ENCODE results near the gene SCARB1. TPM values are rescaled to one million over a fixed set of nuclear protein-coding genes. Genes with fewer than 3 reads are reported as not detected.
"Not testable (repeated sequence)": the region's sequence is repeated elsewhere in the genome, so short reads cannot be mapped to it uniquely, and the experiment has no call there.

The SCARB1 gene
- total and polyA plus RNA-seq, 5 donors = 15.7 to 22.9 (median 18.5) TPM

DNA sequence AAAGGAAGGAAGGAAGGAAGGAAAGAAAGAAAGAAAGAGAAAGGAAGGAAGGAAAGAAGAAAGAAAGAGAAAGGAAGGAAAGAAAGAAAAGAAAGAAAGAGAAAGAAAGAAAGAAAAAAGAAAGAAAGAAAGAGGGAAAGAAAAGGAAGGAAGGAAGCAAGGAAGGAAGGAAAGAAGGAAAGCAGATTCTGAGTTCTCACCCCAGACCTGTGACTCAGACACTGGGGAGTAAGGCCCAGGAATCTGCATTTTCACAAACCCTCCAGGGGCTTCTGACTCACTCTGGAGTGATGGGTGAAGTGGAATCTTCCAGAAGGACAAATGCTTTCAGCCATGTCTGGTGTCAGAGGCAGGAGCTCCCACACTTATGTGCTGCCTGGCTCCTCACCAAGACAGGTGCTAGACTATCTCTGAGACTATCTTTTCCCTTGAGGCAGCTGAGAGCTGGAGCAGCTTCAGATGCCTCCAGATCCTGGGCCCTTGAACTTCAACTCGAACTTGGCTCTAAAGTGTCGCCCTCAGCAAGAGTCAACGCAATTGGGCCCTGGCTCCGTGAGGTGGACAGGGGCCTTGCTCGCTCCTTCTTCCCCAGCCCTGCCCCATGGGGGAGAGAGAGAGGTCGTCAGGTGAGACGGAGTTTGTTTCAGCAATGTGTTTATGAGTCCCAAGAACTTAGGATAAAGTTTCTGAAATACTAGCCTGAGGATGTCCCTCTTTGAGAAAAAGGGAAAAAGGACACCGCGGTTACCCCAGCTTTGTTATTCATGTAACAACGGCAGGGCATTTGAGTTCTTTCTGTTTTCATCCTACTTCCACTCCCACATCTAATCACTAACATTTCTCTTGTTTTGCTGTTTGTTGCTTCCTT, 19.8 kb upstream of the SCARB1 start:
- Histone ChIP-seq H3K27me3 (ENCODE audit: control insufficient read depth, insufficient read depth) (no peaks in the 10 kb centered on the region), H3K4me3 (ENCODE audit: low read length) (no peak overlapping the region), H3K4me1 (ENCODE audit: control insufficient read depth, insufficient read depth, low read length) (no peaks in the 10 kb centered on the region), H3K27ac (ENCODE audit: low read length) (no peak overlapping the region), H3K9me3 (ENCODE audit: control insufficient read depth, low read length) (no peaks in the 10 kb centered on the region)
- 84% methylated on average over 10 of the region's 10 CpGs for WGBS
- DNase-seq = peak in 1 of 3 donors; percentile 11
- ATAC-seq = no peak
- intact Hi-C loops (cut with DNase I) = no loop called here

DNA sequence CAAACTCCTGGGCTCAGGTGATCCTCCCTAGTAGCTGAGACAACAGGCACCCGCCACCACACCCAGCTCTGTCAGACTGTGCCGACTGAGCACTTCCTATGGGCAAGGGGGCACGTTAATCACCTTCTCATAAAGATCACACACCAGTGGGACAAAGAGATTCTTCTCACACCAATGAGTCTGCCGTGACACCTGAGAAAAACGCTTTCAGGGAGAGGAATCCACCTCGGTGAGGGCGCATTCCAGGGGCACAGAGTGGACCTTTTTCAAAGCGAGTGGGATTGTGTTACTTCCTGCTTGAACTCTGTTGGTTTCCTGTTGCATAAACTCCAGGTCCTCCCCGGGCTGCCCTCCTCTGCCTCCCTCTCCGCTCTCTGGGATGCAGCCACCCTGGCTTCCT, 17.5 kb upstream of the SCARB1 start:
- WGBS = 57% methylated on average over 10 of the region's 10 CpGs
- Histone ChIP-seq H3K9me3 (ENCODE audit: control insufficient read depth, low read length) (no peaks in the 10 kb centered on the region), H3K27me3 (ENCODE audit: control insufficient read depth, insufficient read depth) (no peaks in the 10 kb centered on the region)

DNA sequence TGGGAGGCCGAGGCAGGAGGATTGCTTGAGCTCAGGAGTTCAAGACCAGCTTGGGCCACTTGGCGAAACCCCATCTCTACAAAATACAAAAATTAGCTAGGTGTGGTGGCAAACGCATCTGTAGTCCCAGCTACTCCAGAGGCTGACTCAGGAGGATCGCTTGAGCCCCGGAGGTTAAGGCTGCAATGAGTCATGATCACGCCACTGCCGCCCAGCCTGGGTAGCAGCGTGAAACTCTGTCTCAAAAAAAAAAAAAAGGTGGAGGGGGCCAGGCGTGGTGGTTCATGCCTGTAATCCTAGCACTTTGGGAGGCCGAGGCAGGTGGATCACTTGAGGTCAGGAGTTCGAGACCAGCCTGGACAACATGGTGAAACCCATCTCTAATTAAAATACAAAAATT, 16.7 kb upstream of the SCARB1 start:
- H3K9me3 ChIP-seq (ENCODE audit: control insufficient read depth, low read length); ATAC-seq; intact Hi-C loops (cut with DNase I); H3K27ac ChIP-seq (ENCODE audit: low read length); H3K4me1 ChIP-seq (ENCODE audit: control insufficient read depth, insufficient read depth, low read length); H3K27me3 ChIP-seq (ENCODE audit: control insufficient read depth, insufficient read depth); H3K4me3 ChIP-seq (ENCODE audit: low read length): not testable (repeated sequence)
- DNase-seq = peak in 1 of 3 donors; percentile 24
- WGBS = 91% methylated on average over 11 of the region's 11 CpGs

More for the DNA sequence above, 17.5 kb upstream of the SCARB1 start:
- H3K4me3 ChIP-seq (ENCODE audit: low read length) = no peak overlapping the region
- H3K4me1 ChIP-seq (ENCODE audit: control insufficient read depth, insufficient read depth, low read length) = no peaks in the 10 kb centered on the region
- intact Hi-C loops (cut with DNase I) = no loop called here
- DNase-seq (peak in 1 of 3 donors; percentile 45), ATAC-seq (peak in 1 of 2 donors; percentile 53)
- H3K27ac ChIP-seq (ENCODE audit: low read length) = no peak overlapping the region

DNA sequence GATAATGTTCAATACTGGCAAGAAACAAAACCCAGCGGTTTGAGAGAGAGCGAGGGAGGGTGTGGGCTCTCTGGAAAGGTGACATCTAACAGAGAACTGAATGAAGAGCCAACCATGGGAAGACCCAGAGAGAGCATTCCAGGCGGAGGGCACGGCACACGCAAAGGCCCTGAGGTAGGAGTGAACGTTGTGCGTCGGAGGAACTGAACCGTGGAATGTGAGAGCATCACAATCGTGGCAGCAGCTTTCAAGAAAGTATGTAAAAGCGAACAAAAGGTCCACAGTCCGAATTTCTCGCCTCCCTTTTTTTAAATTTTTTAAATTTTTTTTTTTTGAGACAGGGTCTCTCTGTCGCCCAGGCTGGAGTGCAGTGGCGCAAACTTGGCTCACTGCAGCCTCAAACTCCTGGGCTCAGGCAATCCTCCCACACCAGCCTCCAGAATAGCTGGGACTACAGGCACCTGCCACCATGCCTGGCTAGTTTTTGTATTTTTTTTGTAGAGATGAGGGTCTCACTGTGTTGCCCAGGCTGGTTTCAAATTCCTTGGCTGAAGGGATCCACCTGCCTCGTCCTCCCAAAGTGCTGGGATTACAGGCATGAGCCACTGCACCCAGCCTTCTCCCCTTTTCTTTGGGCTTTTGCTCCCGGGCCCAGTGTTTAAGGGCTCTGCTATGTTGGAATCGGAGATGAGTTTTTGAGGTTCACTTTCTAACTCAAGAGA, 15.3 kb upstream of the SCARB1 start:
- Histone ChIP-seq H3K4me3 (ENCODE audit: low read length) (no peak overlapping the region), H3K27me3 (ENCODE audit: control insufficient read depth, insufficient read depth) (no peaks in the 10 kb centered on the region), H3K27ac (ENCODE audit: low read length) (no peak overlapping the region), H3K4me1 (ENCODE audit: control insufficient read depth, insufficient read depth, low read length) (no peaks in the 10 kb centered on the region), H3K9me3 (ENCODE audit: control insufficient read depth, low read length) (no peaks in the 10 kb centered on the region)
- WGBS = 92% methylated on average over 18 of the region's 18 CpGs
- ATAC-seq = no peak
- DNase-seq = peak in 1 of 3 donors; percentile 13
- intact Hi-C loops (cut with DNase I) = no loop called here

DNA sequence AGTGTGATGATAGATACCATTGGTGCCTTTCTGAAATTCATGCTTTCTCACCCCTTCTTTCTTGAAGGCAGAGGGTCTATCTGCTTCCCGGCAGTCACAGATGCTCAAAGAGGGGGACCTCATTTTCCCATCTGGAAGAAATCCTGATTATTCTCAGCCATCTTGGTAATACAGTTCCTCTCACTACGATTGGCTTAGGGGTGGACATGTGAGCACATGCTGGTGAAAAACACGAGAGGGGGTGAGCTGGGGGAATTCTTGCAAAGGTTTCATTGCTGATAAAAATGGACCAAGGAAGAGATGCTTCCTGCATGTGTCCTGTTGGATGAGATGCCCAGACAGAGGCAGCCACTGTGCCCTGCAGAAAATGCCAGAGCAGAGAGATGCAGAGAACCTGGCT, 13.8 kb upstream of the SCARB1 start:
- H3K4me3 ChIP-seq (ENCODE audit: low read length) = no peak overlapping the region
- H3K27ac ChIP-seq (ENCODE audit: low read length) = no peak overlapping the region
- no peaks in the 10 kb centered on the region for H3K4me1 ChIP-seq (ENCODE audit: control insufficient read depth, insufficient read depth, low read length)
- intact Hi-C loops (cut with DNase I) = no loop called here
- DNase-seq (no peak), ATAC-seq (no peak)
- no peaks in the 10 kb centered on the region for H3K9me3 ChIP-seq (ENCODE audit: control insufficient read depth, low read length)
- 66% methylated on average over 3 of the region's 3 CpGs for WGBS
- H3K27me3 ChIP-seq (ENCODE audit: control insufficient read depth, insufficient read depth) = no peaks in the 10 kb centered on the region

DNA sequence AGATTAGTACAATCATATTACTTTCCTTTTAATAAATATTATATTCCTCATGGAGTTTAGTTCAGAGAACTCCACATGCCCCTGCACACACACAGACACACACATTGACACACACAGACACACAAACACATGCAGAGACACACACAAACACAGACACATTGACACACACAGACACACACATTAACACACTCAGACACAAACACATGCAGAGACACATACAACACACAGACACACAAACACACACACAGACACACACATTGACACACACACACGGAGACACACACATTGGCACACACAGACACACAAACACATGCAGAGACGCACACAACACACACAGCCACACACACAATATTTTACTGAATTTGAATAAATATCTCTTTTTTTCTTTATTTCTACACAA, 12.5 kb upstream of the SCARB1 start:
- intact Hi-C loops (cut with DNase I) = no loop called here
- no peaks in the 10 kb centered on the region for H3K27me3 ChIP-seq (ENCODE audit: control insufficient read depth, insufficient read depth)
- WGBS = 74% methylated on average over 2 of the region's 2 CpGs
- H3K4me3 ChIP-seq (ENCODE audit: low read length) = no peak overlapping the region
- no peaks in the 10 kb centered on the region for H3K4me1 ChIP-seq (ENCODE audit: control insufficient read depth, insufficient read depth, low read length)
- ATAC-seq (no peak), DNase-seq (no peak)
- no peaks in the 10 kb centered on the region for H3K9me3 ChIP-seq (ENCODE audit: control insufficient read depth, low read length)
- H3K27ac ChIP-seq (ENCODE audit: low read length) = no peak overlapping the region

DNA sequence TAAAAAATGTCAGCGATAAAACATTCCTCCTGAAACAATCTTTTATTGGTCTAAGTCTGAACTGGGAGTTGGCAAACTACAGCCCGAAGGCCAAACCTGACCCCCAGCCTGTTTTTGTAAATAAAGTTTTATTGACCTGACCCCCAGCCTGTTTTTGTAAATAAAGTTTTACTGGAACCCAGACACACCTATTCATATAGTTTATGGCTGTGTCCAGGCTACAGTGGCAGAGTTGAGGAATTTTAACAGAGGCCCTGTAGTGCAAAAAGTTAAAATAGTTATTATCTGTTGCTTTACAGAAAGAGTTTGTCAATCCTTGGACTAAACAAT, 12.1 kb upstream of the SCARB1 start:
- no peak for ATAC-seq
- 81% methylated on average over 2 of the region's 2 CpGs for WGBS

DNA sequence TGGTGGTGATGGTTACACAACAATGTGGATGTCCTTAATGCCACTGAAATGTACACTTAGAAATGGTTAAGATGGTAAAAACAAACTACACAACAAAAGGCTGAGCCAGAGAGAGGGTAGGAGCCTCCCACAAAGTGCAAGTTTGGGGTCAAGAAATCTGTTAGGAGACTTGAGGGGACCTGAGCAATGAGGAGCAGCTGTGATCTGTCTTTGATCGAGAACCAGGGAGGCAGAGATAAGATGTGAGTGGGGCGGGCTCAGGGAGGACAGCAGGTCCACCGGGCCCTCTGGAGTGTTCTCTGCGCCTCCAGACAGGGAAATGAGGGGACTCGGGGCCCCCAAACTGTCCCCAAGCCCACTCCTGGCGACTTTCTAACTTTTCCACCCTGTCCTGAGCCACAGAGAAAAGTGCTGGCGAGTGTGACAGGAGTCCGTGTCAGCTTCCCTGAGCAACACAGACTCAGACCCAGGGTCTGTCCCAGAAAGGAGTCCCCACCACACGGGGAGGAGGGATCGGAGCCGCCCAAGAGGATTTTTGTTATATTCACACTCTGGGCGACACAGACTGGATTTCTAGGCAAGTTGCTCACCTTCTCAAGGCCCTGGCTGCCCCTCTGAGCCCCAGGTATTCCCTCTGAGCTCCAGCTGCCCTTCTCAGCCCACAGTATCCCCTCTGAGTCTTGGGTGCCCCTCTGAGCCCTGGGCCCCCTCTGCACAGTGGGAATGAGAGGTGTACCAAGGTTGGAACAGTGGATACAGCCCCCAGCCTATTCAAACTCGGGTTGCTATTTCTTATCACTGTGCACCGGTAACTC, 11.5 kb upstream of the SCARB1 start:
- intact Hi-C loops (cut with DNase I) = no loop called here
- ATAC-seq (peak in 1 of 2 donors; percentile 34), DNase-seq (peak in 2 of 3 donors; percentile 6 to 10)
- Histone ChIP-seq H3K27ac (ENCODE audit: low read length) (no peak overlapping the region), H3K4me3 (ENCODE audit: low read length) (no peak overlapping the region), H3K9me3 (ENCODE audit: control insufficient read depth, low read length) (no peaks in the 10 kb centered on the region), H3K4me1 (ENCODE audit: control insufficient read depth, insufficient read depth, low read length) (no peaks in the 10 kb centered on the region), H3K27me3 (ENCODE audit: control insufficient read depth, insufficient read depth) (no peaks in the 10 kb centered on the region)
- 71% methylated on average over 14 of the region's 14 CpGs for WGBS

More for the DNA sequence above, 12.1 kb upstream of the SCARB1 start:
- DNase-seq = peak in 1 of 3 donors; percentile 0
- Histone ChIP-seq H3K27ac (ENCODE audit: low read length) (no peak overlapping the region), H3K27me3 (ENCODE audit: control insufficient read depth, insufficient read depth) (no peaks in the 10 kb centered on the region), H3K4me3 (ENCODE audit: low read length) (no peak overlapping the region), H3K4me1 (ENCODE audit: control insufficient read depth, insufficient read depth, low read length) (no peaks in the 10 kb centered on the region), H3K9me3 (ENCODE audit: control insufficient read depth, low read length) (no peaks in the 10 kb centered on the region)
- intact Hi-C loops (cut with DNase I) = no loop called here

DNA sequence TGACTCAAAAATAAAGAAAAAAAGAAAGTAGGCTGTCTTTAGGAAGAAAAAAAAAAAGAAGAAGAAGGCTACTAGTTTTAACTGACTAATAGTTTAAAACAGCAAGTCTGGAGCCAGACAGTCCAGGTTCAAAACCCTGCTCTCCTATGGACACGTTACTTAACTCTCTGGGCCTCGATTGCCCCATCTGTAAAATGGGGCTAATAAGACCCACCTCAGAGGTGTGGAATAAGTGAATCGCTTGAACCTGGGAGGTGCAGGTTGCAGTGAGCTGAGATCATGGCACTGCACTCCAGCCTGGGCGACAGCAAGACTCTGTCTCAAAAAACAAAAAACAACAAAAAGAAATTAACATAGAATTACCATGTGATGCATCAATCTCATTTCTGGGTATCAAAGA, 10.5 kb upstream of the SCARB1 start:
- no peaks in the 10 kb centered on the region for H3K4me1 ChIP-seq (ENCODE audit: control insufficient read depth, insufficient read depth, low read length)
- H3K27me3 ChIP-seq (ENCODE audit: control insufficient read depth, insufficient read depth) = no peaks in the 10 kb centered on the region
- ATAC-seq (no peak), DNase-seq (peak in 1 of 3 donors; percentile 4)
- H3K27ac ChIP-seq (ENCODE audit: low read length) = no peak overlapping the region
- 89% methylated on average over 4 of the region's 4 CpGs for WGBS
- H3K9me3 ChIP-seq (ENCODE audit: control insufficient read depth, low read length) = no peaks in the 10 kb centered on the region
- intact Hi-C loops (cut with DNase I) = no loop called here
- H3K4me3 ChIP-seq (ENCODE audit: low read length) = no peak overlapping the region

DNA sequence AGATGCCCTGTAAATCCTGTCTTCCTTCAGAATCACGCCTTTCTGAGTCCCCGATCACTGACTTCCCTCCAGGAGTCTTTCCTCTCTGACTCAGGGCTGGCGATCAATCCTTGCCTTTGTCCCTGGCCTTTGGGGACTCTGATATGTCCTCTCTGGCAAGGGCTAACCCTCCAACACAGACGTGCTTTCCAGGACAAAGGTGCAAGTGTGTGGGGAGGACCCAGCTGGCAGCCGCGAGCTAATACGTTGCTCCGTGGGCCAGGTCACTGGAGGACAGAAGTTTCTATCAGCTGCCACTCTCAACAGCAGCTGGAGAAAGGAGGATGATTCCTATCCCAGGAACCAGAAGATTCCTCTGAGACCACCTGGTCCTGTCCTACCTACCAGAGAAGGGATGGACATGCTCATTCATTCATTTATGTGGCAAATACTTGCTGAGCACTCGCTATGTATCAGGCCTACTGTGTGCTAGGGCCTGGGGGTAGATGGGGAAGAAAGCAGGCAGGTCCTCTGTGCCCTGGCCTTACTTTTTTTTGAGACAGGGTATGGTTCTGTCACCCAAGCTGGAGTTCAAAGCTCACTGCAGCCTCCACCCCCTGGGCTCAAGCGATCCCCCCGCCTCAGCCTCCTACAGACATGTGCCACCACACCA, 8.5 kb upstream of the SCARB1 start:
- Histone ChIP-seq H3K4me1 (ENCODE audit: control insufficient read depth, insufficient read depth, low read length) (no peaks in the 10 kb centered on the region), H3K9me3 (ENCODE audit: control insufficient read depth, low read length) (no peaks in the 10 kb centered on the region), H3K4me3 (ENCODE audit: low read length) (no peak overlapping the region), H3K27ac (ENCODE audit: low read length) (no peak overlapping the region), H3K27me3 (ENCODE audit: control insufficient read depth, insufficient read depth) (no peaks in the 10 kb centered on the region)
- ATAC-seq (no peak), DNase-seq (peak in 2 of 3 donors; percentile 7 to 28)
- intact Hi-C loops (cut with DNase I) = no loop called here
- whole genome bisulfite sequencing = 66% methylated on average over 11 of the region's 11 CpGs

All from right cardiac atrium (tissue), 5 donors.